Glomerular visceral epithelial cell (primary cell): ENCODE results near the gene SLC6A3.
"Not testable (repeated sequence)": the region's sequence is repeated elsewhere in the genome, so short reads cannot be mapped to it uniquely, and the experiment has no call there.

Source experiments
- DNase-seq: peaks from one replicate; pipeline ENCODE4 v3.0.0-alpha.2; 2016; ENCODE audit errors: extremely low spot score

The SLC6A3 gene

GRCh38 chr5:1371972-1372342 lies 73.3 kb downstream of the SLC6A3 start:
- DNase-seq: not testable (repeated sequence)

GRCh38 chr5:1371218-1371971 lies 73.8 kb downstream of the SLC6A3 start:
- no peak for DNase-seq

- no peak for DNase-seq
Observed at GRCh38 chr5:1370006-1370405, 75.2 kb downstream of the SLC6A3 start.

- DNase-seq: no peak
Observed at GRCh38 chr5:1368756-1369155, 76.5 kb downstream of the SLC6A3 start.

- no peak for DNase-seq
Observed at GRCh38 chr5:1368236-1368635, 77.0 kb downstream of the SLC6A3 start.

- DNase-seq: no peak
Observed at GRCh38 chr5:1367149-1367548, 78.1 kb downstream of the SLC6A3 start.

GRCh38 chr5:1366514-1366913 lies 78.7 kb downstream of the SLC6A3 start:
- DNase-seq: no peak

- DNase-seq: no peak
Observed at GRCh38 chr5:1364211-1364610, 81.0 kb downstream of the SLC6A3 start.

- DNase-seq: no peak
Observed at GRCh38 chr5:1363581-1363980, 81.7 kb downstream of the SLC6A3 start.

GRCh38 chr5:1363160-1363559 lies 82.1 kb downstream of the SLC6A3 start:
- DNase-seq: no peak

- DNase-seq: no peak
Observed at GRCh38 chr5:1362242-1363015, 82.8 kb downstream of the SLC6A3 start.

- no peak for DNase-seq
Observed at GRCh38 chr5:1360861-1361260, 84.4 kb downstream of the SLC6A3 start.

GRCh38 chr5:1360367-1360766 lies 84.9 kb downstream of the SLC6A3 start:
- DNase-seq: not testable (repeated sequence)

GRCh38 chr5:1359713-1360112 lies 85.5 kb downstream of the SLC6A3 start:
- DNase-seq: no peak

- DNase-seq: no peak
Observed at GRCh38 chr5:1359031-1359645, 86.1 kb downstream of the SLC6A3 start.

GRCh38 chr5:1358726-1359025 lies 86.6 kb downstream of the SLC6A3 start:
- no peak for DNase-seq

- DNase-seq: no peak
Observed at GRCh38 chr5:1357946-1358725, 87.1 kb downstream of the SLC6A3 start.

GRCh38 chr5:1356873-1357787 lies 88.1 kb downstream of the SLC6A3 start:
- no peak for DNase-seq

- DNase-seq: no peak
Observed at GRCh38 chr5:1354576-1354975, 90.7 kb downstream of the SLC6A3 start.

- DNase-seq: no peak
Observed at GRCh38 chr5:1352231-1353219, 92.7 kb downstream of the SLC6A3 start.
